ENCODE results near the gene IGSF21.

The IGSF21 gene

DNA sequence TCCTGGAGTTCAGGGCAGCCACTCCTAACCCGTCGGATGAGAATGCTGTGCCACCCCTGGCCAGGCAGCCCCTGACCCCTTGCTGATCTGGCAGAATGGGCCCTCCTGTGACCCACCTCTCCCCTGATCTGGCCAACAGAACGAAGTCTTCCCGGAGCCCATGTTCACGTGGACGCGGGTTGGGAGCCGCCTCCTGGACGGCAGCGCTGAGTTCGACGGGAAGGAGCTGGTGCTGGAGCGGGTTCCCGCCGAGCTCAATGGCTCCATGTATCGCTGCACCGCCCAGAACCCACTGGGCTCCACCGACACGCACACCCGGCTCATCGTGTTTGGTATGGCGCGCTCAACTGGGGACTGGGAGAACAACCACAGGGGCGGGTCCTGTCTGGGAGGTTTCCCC, 269.1 kb downstream of the IGSF21 start:
- DNase-seq: no peak

DNA sequence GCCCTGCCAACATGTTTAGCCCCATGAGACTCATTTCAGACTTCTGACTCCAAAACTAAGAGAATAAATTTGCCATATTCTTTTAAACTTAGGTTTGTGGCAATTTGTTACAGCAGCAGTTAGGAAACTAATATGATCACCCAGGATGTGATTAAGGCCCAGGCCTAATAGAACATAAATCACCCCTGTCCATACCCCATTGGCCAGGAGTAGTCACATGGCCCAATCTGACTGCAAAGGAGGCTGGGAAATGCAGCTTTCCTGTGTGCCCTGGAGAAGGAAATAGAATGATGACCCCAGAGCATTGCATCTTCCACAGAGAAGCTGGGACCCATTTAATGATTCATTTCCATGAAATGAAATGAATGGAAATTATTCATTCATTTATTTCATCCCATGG, 272.7 kb downstream of the IGSF21 start:
- no peak for DNase-seq

DNA sequence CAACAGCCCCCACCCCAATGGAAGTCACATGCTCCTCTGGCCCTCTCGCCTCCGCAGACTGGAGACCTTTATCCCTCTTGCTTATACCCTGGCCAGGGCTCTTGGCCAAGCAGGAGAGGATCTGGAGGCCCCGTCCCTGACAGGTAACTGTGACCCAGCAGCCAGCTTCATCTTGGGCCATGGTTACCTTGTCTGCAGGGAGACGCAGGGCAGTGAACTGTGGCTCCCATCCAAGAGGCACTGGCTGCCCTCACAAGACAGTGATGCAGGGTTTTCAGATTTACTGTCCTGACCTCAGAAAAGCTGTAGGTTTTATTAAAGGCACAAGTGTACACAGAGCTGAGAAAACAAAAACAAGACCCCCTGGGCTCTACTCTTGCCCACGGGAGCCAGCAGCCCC, 276.5 kb downstream of the IGSF21 start:
- no peak for DNase-seq

DNA sequence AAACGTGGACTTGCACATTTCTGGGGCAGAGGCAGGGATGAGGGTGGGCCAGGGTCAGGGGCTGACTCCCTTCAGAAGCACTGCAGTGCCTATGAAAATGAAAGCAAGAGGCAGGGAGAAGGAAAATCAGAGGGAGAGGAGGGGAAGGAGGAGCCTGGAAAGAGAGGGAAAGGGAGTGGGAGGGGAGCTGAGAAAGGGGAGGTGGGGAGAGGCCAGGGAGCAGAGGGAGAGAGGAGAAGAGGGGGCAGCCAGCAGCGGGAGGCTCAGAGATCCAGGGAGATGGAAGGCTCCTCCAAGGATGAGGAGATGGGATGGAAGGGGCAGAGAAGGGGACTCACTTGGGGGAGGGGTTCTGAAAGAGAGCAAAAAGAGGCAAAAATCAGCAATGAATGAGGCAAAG, 276.9 kb downstream of the IGSF21 start:
- no peak for DNase-seq

DNA sequence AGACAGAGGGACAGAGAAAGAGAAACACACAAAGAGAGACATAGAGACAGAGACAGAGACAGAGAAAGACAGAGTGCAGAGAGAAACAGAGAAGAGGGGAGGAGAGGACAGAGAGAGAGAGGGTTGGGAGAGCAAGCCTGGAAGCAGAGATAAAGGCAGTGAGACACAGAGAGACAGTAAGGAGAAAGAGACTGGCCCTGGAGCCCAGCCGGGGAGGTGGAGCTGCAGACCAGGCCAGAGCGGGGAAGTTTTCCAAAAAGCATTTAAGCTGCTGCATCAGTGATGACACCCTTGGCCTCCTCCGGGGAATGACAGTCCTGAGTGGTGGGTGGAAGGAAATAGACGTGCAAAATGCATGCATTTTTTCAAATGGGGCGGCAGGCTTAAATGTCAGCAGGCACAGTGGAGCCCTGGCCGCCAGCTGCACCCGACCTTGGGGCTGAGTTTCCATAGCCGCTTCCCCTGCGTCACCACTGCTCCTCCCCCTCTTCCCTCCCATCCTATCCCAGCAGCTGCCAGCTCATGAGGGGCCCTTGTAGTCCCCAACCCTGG, 277.7 kb downstream of the IGSF21 start:
- no peak for DNase-seq

DNA sequence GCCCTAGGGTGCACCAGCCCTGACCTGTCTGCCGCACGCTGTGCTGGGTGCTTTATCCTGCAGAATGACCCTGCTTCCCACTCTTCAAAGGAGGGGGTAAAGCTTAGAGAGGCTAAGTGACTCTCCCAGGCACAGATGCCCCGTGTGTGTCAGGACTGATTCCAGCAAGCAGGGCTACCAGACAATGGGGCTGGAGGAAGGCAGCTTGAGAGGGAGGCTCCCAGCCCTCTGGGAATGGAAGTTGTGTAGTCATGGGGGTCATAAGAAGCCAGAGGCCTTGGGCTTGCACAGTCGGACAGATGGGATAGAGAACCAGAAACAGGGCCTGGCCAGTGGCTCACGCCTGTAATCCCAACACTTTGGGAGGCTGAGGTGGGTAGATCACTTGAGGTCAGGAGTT, 279.0 kb downstream of the IGSF21 start:
- no peak for DNase-seq

DNA sequence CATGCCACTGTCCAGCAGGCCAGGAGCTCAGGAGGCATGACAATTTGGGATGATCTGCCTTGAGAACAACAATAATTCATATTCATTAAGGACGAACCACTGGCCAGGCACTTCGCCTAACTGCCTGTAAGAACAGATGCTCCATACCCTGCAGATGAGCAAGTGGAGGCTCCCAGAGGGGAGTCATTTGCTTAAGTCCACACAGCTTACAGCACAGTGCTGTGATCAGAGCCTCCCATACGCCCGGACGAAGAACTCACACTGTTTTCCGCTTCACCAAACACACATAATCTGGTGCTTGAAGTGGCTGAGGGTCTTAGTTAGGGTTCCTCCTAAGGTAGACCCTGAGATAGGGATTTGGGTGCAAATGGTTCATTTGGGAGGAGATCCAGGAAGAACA, 279.7 kb downstream of the IGSF21 start:
- no peak for DNase-seq

DNA sequence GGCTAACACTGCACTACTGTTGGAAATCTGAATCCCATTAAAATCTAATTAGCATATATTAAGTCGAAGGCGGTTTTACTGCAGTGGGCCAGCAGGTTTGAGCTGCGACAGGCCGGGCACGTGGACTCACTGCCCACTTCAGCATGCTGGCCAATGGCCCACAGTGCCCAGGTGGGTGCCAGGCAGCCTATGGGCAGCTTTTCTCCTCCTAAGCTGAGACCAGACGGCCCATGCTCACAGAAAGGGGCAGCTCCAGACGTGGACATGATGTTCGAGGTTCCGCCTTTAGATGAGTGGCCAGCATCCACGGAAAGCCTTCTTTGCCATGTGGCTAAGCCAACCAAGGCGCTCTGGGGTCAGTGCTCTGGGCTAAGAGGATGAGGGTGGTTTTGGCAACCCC, 283.4 kb downstream of the IGSF21 start:
- DNase-seq: no peak

DNA sequence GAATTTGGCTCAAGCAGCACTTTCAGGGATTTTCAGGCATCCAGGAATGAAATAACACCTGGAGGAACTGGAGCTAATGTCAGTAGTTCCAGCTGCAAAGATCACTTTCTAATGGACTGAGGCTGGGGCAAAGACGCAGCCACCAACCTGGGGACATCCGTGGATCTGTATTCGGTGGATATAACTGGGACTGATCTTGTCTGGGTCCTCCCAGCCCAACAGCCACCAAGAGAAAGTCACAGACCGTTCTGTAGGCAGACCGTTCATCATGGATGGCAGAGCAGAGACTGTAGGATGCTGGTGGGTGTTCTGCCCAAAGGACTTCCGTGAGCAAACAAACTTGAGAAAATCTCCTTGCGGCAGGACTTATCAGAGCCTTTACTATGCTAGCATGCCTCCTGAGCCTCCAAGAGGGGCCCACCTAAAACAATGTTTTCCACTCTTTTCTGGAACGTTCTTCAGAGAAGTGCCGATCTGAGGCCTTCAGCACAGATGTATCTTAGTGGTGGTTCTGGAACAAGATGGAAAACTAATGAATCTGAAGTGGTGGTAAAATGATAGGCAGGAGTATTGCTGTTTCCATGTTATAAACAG, 287.1 kb downstream of the IGSF21 start:
- DNase-seq: no peak

DNA sequence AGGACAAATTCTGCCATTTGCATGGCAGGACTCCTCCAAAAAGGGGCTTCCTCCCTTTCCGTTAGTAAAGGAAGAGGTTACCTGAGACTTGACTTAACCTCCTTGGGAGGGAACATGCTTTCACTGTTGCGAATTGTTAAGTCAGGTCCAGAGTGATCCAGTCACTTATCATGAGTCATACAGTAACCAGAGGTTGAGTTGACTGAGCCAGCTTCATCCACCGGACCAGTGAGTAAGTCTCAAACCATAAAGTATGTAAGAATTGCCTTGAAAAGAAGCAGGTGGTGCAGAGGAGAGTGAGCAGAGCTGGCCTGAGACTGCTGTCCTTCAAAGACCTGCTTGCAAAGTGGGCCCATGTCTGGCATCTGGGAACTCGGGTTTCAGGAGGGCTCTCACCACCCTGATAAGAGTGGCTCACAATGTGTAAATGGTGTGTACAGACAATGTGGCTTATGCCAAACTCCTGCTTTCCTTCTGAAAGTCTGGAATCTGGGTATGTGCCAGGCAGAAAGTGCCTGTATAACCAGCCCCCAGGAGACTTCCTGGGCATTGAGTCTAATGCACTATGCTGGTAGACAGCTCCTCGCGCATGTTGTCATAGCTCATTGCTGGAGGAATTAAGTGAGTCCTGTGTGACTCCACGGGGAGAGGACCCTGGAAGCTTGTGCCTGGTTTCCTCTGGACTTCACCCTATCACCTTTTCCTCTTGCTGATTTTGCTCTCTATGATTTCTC, 288.8 kb downstream of the IGSF21 start:
- DNase-seq: no peak

DNA sequence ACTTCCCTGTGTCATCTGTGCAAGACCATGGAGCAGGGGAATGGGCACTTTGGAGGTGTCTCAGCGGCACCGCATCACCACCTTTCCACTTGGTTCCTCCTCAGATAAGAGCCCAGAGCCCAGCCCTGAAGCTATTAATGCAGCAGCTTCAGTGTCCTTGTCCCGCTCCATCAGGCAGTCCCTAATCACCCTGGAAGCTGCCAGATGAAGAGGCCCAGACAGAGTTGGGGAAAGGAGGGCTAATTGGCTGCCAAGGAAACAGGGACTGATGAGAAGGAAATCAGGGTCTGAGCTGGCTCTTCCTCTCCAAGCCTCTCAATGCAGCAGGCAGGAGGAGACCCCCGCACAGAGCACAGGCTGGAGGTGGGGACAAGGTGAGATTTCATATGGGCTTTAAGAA, 290.0 kb downstream of the IGSF21 start:
- no peak for DNase-seq

DNA sequence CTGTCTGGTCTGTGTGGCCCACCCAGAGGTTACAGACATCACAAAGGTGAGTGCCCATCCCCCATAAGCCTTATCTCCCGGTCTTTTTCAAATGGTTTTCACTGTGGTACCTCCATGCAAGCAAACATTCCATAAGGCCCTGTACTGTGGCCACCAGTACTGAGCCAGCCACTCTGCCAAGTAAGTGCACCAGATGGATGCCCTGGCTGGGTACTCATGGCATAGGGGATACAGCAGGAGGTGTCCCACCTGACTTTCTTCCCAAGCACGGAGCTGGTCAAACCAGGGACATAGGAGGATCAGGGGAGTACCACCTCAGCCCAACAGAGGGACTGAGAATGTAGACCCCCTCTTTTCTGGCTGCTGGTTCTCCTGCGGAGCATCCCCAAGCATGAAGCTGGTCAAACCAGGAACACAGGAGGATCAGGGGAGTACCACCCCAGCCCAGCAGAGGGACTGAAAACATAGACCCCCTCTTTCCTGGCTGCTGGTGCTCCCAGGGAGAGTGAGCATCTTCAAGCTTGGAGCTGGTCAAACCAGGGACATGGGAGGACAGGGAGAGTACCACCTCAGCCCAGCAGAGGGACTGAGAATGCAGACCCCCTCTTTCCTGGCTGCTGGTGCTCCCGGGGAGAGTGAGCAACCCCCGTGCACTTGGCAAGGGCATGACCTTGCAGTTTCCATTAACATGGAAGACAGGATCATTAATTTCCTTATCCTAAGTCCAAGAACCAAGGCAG, 291.4 kb downstream of the IGSF21 start:
- DNase-seq: no peak

DNA sequence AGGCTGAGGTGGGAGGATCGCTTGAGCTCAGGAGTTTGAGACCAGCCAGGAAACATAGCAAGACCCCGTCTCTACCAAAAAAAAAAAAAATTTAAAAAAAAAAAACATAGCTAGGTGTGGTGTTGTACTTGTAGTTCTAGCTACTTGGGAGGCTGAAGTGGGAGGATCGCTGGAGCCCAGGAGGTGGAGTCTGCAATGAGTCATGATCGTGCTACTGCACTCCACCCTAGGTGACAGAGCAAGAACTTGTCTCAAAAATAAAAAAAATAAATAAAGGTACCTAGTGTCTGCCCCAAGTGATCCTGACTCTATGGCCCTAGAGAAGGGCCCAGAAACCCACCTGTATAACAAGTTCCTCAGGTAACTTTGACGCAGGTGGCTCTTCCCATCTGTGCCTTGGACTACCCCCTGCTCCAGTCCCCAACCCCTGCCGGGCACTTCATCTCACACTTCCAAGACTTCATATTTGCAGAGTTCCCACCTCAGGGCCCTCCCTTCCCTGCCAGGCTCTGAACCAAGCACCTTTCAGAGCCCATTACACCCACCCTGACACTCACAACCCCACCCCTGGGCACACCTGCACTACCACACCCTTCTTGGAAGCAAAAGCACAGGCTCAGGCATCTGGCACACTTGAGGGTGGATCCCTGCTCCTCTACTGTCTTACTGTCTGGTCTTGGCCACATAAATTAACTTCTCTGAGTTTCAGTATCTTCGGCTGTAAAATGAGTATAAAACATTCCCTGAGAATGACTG, 292.9 kb downstream of the IGSF21 start:
- no peak for DNase-seq

DNA sequence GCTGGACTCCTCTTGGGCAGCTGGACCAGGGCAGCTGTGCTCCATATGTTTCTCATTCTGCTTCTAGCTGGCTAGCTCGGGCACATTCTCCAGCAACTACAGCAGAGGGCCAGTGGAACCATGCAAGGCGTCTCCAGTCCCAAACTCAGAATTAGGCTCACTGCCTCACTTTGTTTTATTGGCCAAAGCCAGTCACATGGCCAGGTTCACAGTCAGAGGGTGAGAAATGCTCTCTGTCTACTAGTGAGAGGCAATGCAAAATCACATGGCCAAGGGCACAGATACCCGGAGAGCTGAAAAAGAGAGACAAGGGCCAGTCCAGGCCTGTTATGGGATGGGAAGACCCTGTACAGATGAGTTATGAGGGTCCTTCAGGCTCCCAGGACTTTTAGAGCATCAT, 294.3 kb downstream of the IGSF21 start:
- no peak for DNase-seq

DNA sequence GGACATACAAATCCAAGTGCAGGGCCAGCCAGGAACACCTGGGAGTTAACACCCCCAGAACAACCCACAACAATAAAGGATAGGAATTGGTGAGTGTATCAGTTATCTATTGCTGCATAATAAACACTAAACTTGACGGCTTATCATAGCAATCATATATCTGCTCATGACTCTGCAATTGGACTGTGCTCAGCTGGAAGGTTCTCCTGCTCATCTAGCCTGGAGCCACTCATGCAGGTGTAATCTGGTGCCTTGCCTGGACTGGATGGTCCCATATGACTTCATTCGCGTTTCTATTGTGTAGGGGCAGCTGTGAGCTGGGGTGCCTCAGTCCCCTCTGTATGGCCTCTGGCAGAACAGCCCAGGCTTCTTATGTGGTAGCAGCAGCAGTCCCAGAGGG, 296.9 kb downstream of the IGSF21 start:
- DNase-seq: no peak

DNA sequence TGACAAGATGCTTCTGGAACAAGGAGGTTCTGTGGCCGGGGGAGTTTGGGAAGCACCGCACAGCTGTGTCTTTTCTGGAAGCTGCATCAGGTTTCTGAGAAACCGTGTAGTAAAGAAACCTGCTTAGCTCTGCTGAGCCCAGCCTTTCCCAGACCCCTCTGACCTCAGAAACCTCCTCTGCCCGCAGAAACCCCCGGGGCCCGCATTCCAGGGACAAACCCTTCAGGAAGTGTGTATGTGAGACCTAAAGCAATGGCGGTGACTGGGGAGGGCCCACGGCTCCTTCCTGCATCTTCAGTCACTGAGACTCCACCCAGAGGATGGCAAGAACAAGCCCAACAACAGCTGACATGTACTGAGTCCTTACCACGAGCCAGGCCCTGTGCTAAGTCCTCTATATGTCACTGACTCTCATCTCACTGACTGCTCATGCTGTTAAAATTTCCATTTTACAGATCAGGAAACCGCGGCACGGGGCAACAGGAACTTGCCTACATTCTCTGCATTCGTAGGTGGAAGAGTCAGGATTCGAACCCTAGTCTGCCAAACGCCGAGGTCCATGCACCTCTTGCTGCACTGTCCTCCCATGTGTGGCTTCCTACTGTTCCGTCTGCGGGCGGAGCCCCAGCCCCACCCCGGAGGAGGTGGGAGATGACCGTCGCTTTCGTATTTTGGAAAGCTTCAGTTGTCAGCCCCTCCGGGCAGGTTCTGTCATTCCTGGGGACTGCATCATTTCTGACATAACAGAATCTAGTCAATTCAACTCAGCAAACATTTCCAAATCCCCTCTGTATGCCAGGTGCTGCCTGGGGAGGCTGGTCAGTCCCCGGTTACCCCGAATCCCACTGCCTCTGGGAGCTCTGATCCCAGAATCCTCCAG, 299.8 kb downstream of the IGSF21 start:
- no peak for DNase-seq

DNA sequence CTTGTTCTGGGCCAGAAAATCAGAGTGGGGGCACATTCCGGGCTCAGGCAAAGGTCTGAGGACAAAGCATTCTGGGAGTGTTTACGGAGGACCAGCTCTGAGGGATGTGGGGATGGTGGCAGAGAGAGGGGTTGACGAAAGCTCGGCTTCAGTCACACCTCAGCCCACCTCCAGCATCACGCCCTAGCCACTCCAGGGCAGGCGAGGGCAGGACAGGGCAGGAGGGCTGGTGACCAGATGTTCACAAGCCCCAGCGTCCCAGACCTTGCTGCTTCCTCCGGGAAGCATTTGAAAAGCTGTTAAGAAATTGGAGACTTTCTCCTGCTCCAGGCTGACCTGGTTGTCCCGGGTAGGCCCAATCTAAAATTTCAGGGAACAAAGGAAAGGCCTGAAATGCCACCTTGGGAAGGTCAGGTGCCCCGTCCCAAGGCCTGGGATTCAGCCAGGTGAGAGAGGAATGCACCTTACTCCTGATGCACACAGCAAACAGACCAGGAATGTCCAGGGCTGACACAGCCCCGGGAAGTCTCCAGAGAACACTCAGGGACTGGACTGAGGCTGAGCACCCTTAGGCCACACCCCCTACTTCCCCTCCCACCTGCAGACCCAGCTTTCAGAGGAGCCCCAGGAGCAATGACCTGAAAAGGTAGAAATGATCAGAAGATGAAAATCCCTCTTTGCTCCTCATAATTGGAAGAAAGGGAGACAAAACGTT, 301.2 kb downstream of the IGSF21 start:
- no peak for DNase-seq

DNA sequence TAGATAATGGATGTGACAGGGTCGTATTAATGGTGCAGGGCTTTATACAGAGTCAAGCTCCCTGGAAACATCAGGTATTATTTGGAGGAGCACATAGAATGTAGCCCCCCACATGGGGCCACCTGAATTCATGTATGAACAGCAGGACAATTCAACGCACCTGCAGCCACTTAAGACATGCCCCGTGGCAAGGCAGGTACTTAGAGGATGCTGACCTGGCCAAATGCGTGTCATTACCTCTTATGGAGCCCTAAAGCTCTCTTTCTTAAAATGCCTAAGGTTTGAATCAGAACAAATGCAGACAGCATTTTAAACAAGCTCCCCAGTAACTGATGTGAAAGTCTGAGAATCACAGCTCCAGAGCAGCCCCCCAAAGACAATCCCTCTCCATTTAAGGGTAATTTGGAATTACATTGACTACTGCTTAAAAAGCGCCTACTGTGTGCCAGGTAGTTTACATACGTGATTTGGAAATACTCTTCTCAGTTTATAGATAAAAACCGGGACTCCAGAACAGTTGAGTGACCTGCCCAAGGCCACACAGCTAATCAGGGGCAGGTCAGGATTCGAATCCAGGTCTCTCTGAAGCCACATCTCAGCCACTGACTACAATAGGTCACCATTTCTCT, 302.1 kb downstream of the IGSF21 start:
- no peak for DNase-seq

DNA sequence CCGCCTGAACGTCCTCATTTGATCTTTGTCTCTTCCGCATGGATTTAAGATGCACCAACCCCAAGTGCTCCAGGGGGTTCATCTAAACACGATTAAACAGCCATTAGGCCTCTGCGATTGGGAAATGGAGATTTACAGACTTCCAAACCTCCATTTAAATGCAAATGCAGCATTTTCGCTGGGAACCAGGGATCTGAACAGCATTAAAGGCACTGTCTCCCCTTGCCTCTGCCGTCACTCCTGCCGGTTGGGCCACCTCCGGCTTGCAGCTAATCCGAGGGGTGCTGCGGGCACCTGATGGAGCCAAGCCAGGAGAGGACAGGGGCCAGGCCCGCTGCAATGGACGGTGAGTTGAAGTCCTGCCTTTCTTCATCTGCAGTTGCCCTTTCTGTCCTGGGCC, 302.8 kb downstream of the IGSF21 start:
- DNase-seq: no peak

DNA sequence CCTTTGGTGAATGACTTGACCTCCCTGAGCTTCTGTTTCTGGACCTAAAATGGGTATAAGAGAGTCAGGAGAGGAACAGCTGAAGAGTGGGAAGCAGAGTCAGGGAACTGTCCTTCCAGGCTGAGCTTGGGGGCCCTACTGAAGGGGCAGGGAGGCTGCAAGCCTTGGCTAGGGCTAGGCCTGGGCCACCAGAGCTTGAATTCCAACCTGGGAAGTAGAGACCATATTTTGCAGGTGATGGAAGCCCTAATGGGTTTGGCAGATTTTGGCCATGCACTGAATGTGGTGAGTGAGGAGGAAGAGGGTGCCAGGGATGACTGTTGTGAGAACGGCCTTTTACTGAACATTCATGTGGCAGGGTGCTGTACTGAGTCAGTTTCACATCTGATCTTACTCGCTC, 303.7 kb downstream of the IGSF21 start:
- no peak for DNase-seq
